ENCODE measurements around the gene ACRBP.

DNA sequence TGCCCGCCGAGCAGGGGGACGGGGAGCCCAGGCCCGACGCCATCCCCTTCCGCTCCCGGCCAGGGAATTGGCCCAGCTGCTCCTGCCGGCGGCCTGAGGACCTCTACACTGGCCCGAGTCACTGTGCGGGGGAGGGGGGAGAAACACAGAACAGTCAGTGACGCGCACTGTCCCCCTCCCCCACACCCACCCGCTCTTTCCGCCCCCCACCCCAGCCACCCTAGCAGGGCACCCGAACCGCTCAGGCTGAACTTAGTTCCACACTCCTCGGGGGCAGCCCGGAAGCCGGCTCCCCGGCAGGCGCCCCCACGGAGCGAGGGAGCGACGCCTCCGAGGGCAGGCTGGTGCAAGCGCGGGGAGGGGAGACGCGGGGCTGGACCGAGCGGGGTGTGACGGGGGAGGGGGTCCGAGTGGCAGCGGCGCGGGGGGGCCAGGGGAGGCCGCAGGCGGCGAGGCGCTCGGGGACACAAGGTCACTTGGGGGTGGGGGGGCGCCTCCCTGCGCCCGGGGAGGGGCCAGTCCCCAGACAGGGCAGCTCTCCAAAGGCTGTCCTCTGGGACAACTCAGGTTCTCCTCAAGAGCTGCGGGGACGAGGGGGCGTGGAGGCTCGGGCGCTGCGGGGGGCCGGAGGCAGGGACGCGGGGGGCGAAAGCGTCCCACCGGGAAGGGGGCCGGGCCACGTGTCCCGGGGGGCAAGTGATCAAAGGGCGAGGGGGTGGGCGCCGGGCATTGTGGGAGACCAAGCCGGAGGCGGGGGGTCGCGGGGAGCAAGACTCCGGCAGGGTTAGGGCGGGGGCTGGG is 40.7 kb downstream of the ACRBP start:
- TF ChIP-seq, protein P1, sequence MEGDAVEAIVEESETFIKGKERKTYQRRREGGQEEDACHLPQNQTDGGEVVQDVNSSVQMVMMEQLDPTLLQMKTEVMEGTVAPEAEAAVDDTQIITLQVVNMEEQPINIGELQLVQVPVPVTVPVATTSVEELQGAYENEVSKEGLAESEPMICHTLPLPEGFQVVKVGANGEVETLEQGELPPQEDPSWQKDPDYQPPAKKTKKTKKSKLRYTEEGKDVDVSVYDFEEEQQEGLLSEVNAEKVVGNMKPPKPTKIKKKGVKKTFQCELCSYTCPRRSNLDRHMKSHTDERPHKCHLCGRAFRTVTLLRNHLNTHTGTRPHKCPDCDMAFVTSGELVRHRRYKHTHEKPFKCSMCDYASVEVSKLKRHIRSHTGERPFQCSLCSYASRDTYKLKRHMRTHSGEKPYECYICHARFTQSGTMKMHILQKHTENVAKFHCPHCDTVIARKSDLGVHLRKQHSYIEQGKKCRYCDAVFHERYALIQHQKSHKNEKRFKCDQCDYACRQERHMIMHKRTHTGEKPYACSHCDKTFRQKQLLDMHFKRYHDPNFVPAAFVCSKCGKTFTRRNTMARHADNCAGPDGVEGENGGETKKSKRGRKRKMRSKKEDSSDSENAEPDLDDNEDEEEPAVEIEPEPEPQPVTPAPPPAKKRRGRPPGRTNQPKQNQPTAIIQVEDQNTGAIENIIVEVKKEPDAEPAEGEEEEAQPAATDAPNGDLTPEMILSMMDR (conservative IDR thresholded peaks at IDR 0.05; ENCODE audit: low read depth, low read length) = no peak
- TF ChIP-seq EZH2 (IDR thresholded peaks at IDR 0.05; ENCODE audit: low read length, unreplicated experiment) = no peak

Measured in PC-3 (cell line).